GF-D8 (cell line): ENCODE data around the gene STRN.
"Not testable (repeated sequence)": the region's sequence is repeated elsewhere in the genome, so short reads cannot be mapped to it uniquely, and the experiment has no call there.

ENCODE experiments used
- DNase-seq: peaks from one replicate; lab custom pipeline; 2025; lab: John Stamatoyannopoulos, UW

STRN gene

GRCh38 chr2:36906277-36906676 is 60.1 kb downstream of the STRN start:
- no peak for DNase-seq

GRCh38 chr2:36904636-36905035 is 61.7 kb downstream of the STRN start:
- DNase-seq = no peak

GRCh38 chr2:36902385-36903120 is 63.8 kb downstream of the STRN start:
- DNase-seq = no peak

- no peak for DNase-seq
These were observed 73.5 kb downstream of the STRN start for GRCh38 chr2:36892805-36893204.

- DNase-seq = peak; percentile 77
These were observed 76.5 kb downstream of the STRN start for GRCh38 chr2:36889795-36890194.

- DNase-seq = not testable (repeated sequence)
These were observed 79.2 kb downstream of the STRN start for GRCh38 chr2:36887095-36887494.

- no peak for DNase-seq
These were observed 79.7 kb downstream of the STRN start for GRCh38 chr2:36886664-36887063.

GRCh38 chr2:36885605-36886004 is 80.7 kb downstream of the STRN start:
- DNase-seq = no peak

GRCh38 chr2:36882532-36882931 is 83.8 kb downstream of the STRN start:
- no peak for DNase-seq

GRCh38 chr2:36881816-36882215 is 84.5 kb downstream of the STRN start:
- no peak for DNase-seq

GRCh38 chr2:36878429-36878828 is 87.9 kb downstream of the STRN start:
- no peak for DNase-seq

GRCh38 chr2:36871068-36871707 is 95.1 kb downstream of the STRN start:
- DNase-seq = no peak

GRCh38 chr2:36869606-36870005 is 96.7 kb downstream of the STRN start:
- no peak for DNase-seq

- DNase-seq = no peak
These were observed 104.4 kb downstream of the STRN start for GRCh38 chr2:36861896-36862295.

GRCh38 chr2:36859366-36859792 is 107.0 kb downstream of the STRN start:
- no peak for DNase-seq

- no peak for DNase-seq
These were observed 107.6 kb downstream of the STRN start for GRCh38 chr2:36858551-36859365.

- no peak for DNase-seq
These were observed 108.6 kb downstream of the STRN start for GRCh38 chr2:36857713-36858112.

- no peak for DNase-seq
These were observed 110.9 kb downstream of the STRN start for GRCh38 chr2:36855429-36855828.

GRCh38 chr2:36854241-36854640 is 112.1 kb downstream of the STRN start:
- DNase-seq = no peak

- no peak for DNase-seq
These were observed 117.1 kb downstream of the STRN start for GRCh38 chr2:36849265-36849664.

GRCh38 chr2:36843838-36844237 is 122.5 kb downstream of the STRN start:
- no peak for DNase-seq

- DNase-seq = no peak
These were observed 126.2 kb downstream of the STRN start for GRCh38 chr2:36839976-36840617.
